NCI-H1105 treated with DMSO at 0.1 percent for 48 hours (cell line): ENCODE results near the gene RDX.
"Not testable (repeated sequence)": the region's sequence is repeated elsewhere in the genome, so short reads cannot be mapped to it uniquely, and the experiment has no call there.

Experiments
- DNase-seq: peaks from one replicate; lab custom pipeline; 2025; lab: John Stamatoyannopoulos, UW

RDX gene

GRCh38 chr11:110200241-110200640 is 96.2 kb downstream of the RDX start:
- DNase-seq, result no peak

- no peak for DNase-seq
Measured at GRCh38 chr11:110199184-110199981, 97.0 kb downstream of the RDX start.

GRCh38 chr11:110198031-110198729 is 98.2 kb downstream of the RDX start:
- no peak for DNase-seq

GRCh38 chr11:110196884-110197420 is 99.5 kb downstream of the RDX start:
- no peak for DNase-seq

- no peak for DNase-seq
Measured at GRCh38 chr11:110196241-110196754, 100.1 kb downstream of the RDX start.

GRCh38 chr11:110194211-110194766 is 102.1 kb downstream of the RDX start:
- not testable (repeated sequence) for DNase-seq

- not testable (repeated sequence) for DNase-seq
Measured at GRCh38 chr11:110192604-110193282, 103.7 kb downstream of the RDX start.

GRCh38 chr11:110190885-110191284 is 105.5 kb downstream of the RDX start:
- DNase-seq, result no peak

- DNase-seq, result no peak
Measured at GRCh38 chr11:110187731-110188130, 108.7 kb downstream of the RDX start.

GRCh38 chr11:110186867-110187266 is 109.5 kb downstream of the RDX start:
- DNase-seq, result no peak

- DNase-seq, result no peak
Measured at GRCh38 chr11:110186456-110186855, 110.0 kb downstream of the RDX start.

- DNase-seq, result no peak
Measured at GRCh38 chr11:110185599-110185998, 110.8 kb downstream of the RDX start.

- no peak for DNase-seq
Measured at GRCh38 chr11:110185121-110185591, 111.3 kb downstream of the RDX start.

GRCh38 chr11:110184456-110184855 is 112.0 kb downstream of the RDX start:
- no peak for DNase-seq

GRCh38 chr11:110182886-110183285 is 113.5 kb downstream of the RDX start:
- no peak for DNase-seq

GRCh38 chr11:110179064-110179463 is 117.3 kb downstream of the RDX start:
- no peak for DNase-seq

- no peak for DNase-seq
Measured at GRCh38 chr11:110177086-110177456, 119.3 kb downstream of the RDX start.

GRCh38 chr11:110176366-110177085 is 119.9 kb downstream of the RDX start:
- DNase-seq, result no peak

- no peak for DNase-seq
Measured at GRCh38 chr11:110174645-110175310, 121.6 kb downstream of the RDX start.

GRCh38 chr11:110173811-110174644 is 122.4 kb downstream of the RDX start:
- DNase-seq, result no peak
